Prostate gland (tissue), 2 donors: ENCODE results near the gene OPRM1. TPM values are rescaled to one million over a fixed set of nuclear protein-coding genes. Genes with fewer than 3 reads are reported as not detected.

Experiments
- DNase-seq: peaks from one replicate; pipeline ENCODE4 v3.0.0-alpha.2; 2019; ENCODE audit warnings: low spot score
- H3K27ac ChIP-seq, 2 donors: fragments of 200-600 bp; sonication (generic); 2 replicates each; pipeline ENCODE4 v1.5.1; 2017 to 2019
- H3K27me3 ChIP-seq: fragments of 200-600 bp; sonication (generic); replicated peaks from 2 replicates; pipeline ENCODE4 v1.5.1; 2019; ENCODE audit not compliant: insufficient read depth
- H3K36me3 ChIP-seq, 2 donors: fragments of 200-600 bp; sonication (generic); 1 replicate in 1 of 2; 2 replicates in 1 of 2; pipeline versions ENCODE4 v1.5.1 to v1.8.1; 2017 to 2019
- H3K4me1 ChIP-seq: fragments of 200-600 bp; sonication (generic); replicated peaks from 2 replicates; pipeline ENCODE4 v1.5.1; 2019
- H3K4me3 ChIP-seq, 2 donors: fragments of 200-600 bp; sonication (generic); 2 replicates each; pipeline ENCODE4 v1.5.1; 2017 to 2019
- H3K9me3 ChIP-seq: fragments of 200-600 bp; sonication (generic); 2 replicates; pipeline ENCODE4 v1.5.1; 2017
- POLR2A ChIP-seq: fragments of 450-650 bp; IDR thresholded peaks from one replicate; pipeline ENCODE4 v1.6.1; 2016; ENCODE audit warnings: antibody characterized with exemption, mild to moderate bottlenecking
- POLR2AphosphoS5 ChIP-seq: sonication (generic); formaldehyde crosslinking; IDR thresholded peaks from one replicate; pipeline ENCODE4 v1.6.1; 2017; ENCODE audit warnings: antibody characterized with exemption
- WGBS: methylation state at CpG from one replicate; pipeline ENCODE4 v1.1.5; 2018; 5-methylcytosine and 5-hydroxymethylcytosine counted together
- intact Hi-C: fragments of 100-400 bp; cut with DNase I; formaldehyde crosslinking; loops from one replicate; pipeline ENCODE4 v1.14.2; 2022
- total RNA-seq, 2 donors: library from RNA; depleted of rRNA; stranded (reverse); fragments of >200 nt; gene quantifications; one replicate each; pipeline ENCODE4 v1.1.0, GENCODE V29; 2016
- TF ChIP-seq, protein P1 (sequence below), 4 experiments: fragments of 200-600 bp in 2 of 4; fragments of 450-650 bp in 2 of 4; sonication (generic) in 2 of 4; IDR thresholded peaks; 1 replicate in 3 of 4; 2 replicates in 1 of 4; pipeline ENCODE4 v1.5.1; 2016 to 2019; ENCODE audit warnings: antibody characterized with exemption in 4 of 4, mild to moderate bottlenecking in 2 of 4, moderate library complexity in 2 of 4

The OPRM1 gene
- total RNA-seq, 2 donors from 2014 or later = not detected

GRCh38 chr6:154222716-154223115, 183.7 kb downstream of the OPRM1 start:
- Histone ChIP-seq H3K27ac (no peak overlapping the region), H3K4me3 (no peak overlapping the region), H3K27me3 (no peaks in the 10 kb centered on the region), H3K4me1 (no peaks in the 10 kb centered on the region), H3K36me3 (no peaks in the 10 kb centered on the region), H3K9me3 (no peaks in the 10 kb centered on the region)
- DNase-seq = no peak
- 75% methylated on average over 6 of the region's 6 CpGs for WGBS
- intact Hi-C loops = no loop called here
- no peak for TF ChIP-seq POLR2AphosphoS5
- TF ChIP-seq POLR2A = no peak
- TF ChIP-seq, protein P1, sequence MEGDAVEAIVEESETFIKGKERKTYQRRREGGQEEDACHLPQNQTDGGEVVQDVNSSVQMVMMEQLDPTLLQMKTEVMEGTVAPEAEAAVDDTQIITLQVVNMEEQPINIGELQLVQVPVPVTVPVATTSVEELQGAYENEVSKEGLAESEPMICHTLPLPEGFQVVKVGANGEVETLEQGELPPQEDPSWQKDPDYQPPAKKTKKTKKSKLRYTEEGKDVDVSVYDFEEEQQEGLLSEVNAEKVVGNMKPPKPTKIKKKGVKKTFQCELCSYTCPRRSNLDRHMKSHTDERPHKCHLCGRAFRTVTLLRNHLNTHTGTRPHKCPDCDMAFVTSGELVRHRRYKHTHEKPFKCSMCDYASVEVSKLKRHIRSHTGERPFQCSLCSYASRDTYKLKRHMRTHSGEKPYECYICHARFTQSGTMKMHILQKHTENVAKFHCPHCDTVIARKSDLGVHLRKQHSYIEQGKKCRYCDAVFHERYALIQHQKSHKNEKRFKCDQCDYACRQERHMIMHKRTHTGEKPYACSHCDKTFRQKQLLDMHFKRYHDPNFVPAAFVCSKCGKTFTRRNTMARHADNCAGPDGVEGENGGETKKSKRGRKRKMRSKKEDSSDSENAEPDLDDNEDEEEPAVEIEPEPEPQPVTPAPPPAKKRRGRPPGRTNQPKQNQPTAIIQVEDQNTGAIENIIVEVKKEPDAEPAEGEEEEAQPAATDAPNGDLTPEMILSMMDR (IDR thresholded peaks at IDR 0.05) = no peak

DNA sequence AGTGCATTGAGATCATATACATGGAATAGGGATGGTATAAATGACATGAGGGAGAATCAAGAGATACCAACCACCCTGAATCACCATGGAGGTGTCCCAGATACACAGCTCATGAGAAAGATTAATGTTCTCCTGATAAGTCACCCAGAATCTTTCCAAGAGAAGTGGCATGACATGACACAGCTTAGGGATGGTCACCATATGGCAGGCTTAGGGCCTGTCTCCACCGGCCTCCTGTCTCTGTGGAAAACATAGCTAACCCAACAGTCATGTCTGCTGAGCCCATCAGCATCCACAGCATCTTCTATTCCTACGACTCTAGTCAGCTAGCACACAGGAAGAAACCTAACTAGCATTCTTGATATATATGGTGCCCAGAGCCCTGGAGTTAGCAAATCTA, 184.3 kb downstream of the OPRM1 start:
- Histone ChIP-seq H3K27ac (no peak overlapping the region), H3K4me1 (no peaks in the 10 kb centered on the region), H3K4me3 (no peak overlapping the region), H3K27me3 (no peaks in the 10 kb centered on the region), H3K9me3 (no peaks in the 10 kb centered on the region), H3K36me3 (no peaks in the 10 kb centered on the region)
- TF ChIP-seq POLR2A (no peak), POLR2AphosphoS5 (no peak)
- TF ChIP-seq, protein P1 (IDR thresholded peaks at IDR 0.05) = no peak
- intact Hi-C loops = no loop called here
- no peak for DNase-seq
- WGBS = 100% methylated on average over 2 of the region's 2 CpGs

GRCh38 chr6:154226461-154226860, 187.4 kb downstream of the OPRM1 start:
- Histone ChIP-seq H3K27ac (no peak overlapping the region), H3K36me3 (no peaks in the 10 kb centered on the region)
- WGBS = 93% methylated on average over 3 of the region's 3 CpGs

DNA sequence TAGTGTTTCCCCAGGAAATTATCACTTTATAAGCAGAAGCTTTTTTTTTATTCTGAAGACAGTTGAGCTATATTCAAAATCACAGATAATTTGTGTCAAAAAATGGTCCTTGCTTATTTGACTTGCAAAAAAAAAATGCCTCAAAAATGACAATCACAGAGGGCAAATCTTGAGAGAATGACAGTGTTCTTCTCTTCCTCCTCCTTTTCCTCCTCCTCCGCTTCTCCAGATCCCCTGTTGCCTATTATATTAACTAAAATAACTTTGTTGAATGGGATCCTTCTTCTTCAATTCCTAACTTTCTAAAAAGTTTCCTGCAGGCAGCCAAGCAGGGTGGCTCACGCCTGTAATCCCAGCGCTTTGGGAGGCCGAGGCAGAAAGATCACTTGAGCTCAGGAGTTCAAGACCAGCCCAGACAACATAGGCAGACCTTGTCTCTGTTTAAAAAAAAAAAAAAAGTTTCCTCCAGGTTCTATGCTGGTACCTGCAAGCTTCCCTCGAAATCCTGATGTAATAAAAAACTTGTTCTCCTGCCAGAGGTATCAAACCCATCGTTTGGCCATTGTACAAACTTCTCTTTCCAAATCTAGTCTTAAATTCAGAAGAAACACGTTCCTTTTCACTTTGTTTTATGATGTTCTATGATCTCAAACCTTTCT, 189.0 kb downstream of the OPRM1 start:
- TF ChIP-seq POLR2A (no peak), POLR2AphosphoS5 (no peak)
- TF ChIP-seq, protein P1 (IDR thresholded peaks at IDR 0.05) = no peak
- Histone ChIP-seq H3K36me3 (no peaks in the 10 kb centered on the region), H3K27ac (no peak overlapping the region), H3K4me3 (no peak overlapping the region), H3K9me3 (no peaks in the 10 kb centered on the region), H3K4me1 (no peaks in the 10 kb centered on the region), H3K27me3 (no peaks in the 10 kb centered on the region)
- WGBS = 80% methylated on average over 7 of the region's 7 CpGs
- intact Hi-C loops = no loop called here
- no peak for DNase-seq

More at GRCh38 chr6:154226461-154226860, 187.4 kb downstream of the OPRM1 start:
- H3K4me3 ChIP-seq = no peak overlapping the region
- intact Hi-C loops = no loop called here
- no peaks in the 10 kb centered on the region for H3K27me3 ChIP-seq
- DNase-seq = no peak
- no peaks in the 10 kb centered on the region for H3K4me1 ChIP-seq
- no peak for TF ChIP-seq POLR2A
- TF ChIP-seq, protein P1 (IDR thresholded peaks at IDR 0.05) = no peak
- TF ChIP-seq POLR2AphosphoS5 = no peak
- H3K9me3 ChIP-seq = no peaks in the 10 kb centered on the region

DNA sequence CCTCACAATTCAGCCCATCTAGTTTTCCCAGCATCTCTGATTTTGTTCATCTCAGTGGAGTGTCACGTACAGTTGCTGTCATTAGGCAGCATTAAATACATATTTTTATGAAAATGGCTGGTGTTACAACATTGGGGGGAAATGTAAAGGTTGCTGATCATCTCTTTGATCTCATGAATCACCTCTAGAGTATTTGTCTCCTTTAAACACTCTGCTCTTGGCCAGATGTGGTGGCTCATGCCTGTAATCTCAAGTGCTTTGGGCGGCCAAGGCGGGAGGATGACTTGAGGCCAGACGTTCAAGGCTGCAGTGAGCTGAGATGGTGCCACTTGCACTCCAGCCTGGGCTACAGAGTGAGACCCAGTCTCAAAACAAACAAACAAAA, 189.5 kb downstream of the OPRM1 start:
- Histone ChIP-seq H3K4me1 (no peaks in the 10 kb centered on the region), H3K27me3 (no peaks in the 10 kb centered on the region), H3K36me3 (no peaks in the 10 kb centered on the region), H3K4me3 (no peak overlapping the region), H3K9me3 (no peaks in the 10 kb centered on the region), H3K27ac (no peak overlapping the region)
- DNase-seq = no peak
- intact Hi-C loops = no loop called here
- TF ChIP-seq, protein P1 (IDR thresholded peaks at IDR 0.05) = no peak
- TF ChIP-seq POLR2A = no peak
- TF ChIP-seq POLR2AphosphoS5 = no peak
- 88% methylated on average over 4 of the region's 4 CpGs for WGBS
